Activated CD4-positive, alpha-beta T cell treated with anti-CD3 and anti-CD28 coated beads, Interleukin-2, amount 50 U/mL, for 4 hours (primary cell): ENCODE results near the gene GNG2.

Source experiments
- DNase-seq, 2 experiments: peaks; one replicate each; pipeline ENCODE4 v3.0.0-alpha.2; 2020

Gene GNG2

GRCh38 chr14:52000019-52000582 is 139.7 kb downstream of the GNG2 start:
- DNase-seq, result no peak

- no peak for DNase-seq
Observed at GRCh38 chr14:52000696-52001095, 140.3 kb downstream of the GNG2 start.

- DNase-seq, result no peak
Observed at GRCh38 chr14:52002542-52002941, 142.1 kb downstream of the GNG2 start.

- DNase-seq, result no peak
Observed at GRCh38 chr14:52003324-52003723, 142.9 kb downstream of the GNG2 start.

- no peak for DNase-seq
Observed at GRCh38 chr14:52005625-52006024, 145.2 kb downstream of the GNG2 start.

- DNase-seq, result no peak
Observed at GRCh38 chr14:52006361-52006760, 145.9 kb downstream of the GNG2 start.

- DNase-seq, result no peak
Observed at GRCh38 chr14:52007211-52007610, 146.8 kb downstream of the GNG2 start.

- no peak for DNase-seq
Observed at GRCh38 chr14:52007637-52008036, 147.2 kb downstream of the GNG2 start.

- no peak for DNase-seq
Observed at GRCh38 chr14:52008136-52008535, 147.7 kb downstream of the GNG2 start.

GRCh38 chr14:52010173-52010693 is 149.8 kb downstream of the GNG2 start:
- no peak for DNase-seq

- DNase-seq, result no peak
Observed at GRCh38 chr14:52011523-52011922, 151.1 kb downstream of the GNG2 start.

GRCh38 chr14:52012635-52013034 is 152.2 kb downstream of the GNG2 start:
- DNase-seq, result no peak

- no peak for DNase-seq
Observed at GRCh38 chr14:52013984-52014600, 153.7 kb downstream of the GNG2 start.

- DNase-seq, result no peak
Observed at GRCh38 chr14:52014601-52015267, 154.3 kb downstream of the GNG2 start.

- DNase-seq, result no peak
Observed at GRCh38 chr14:52015411-52016030, 155.1 kb downstream of the GNG2 start.

GRCh38 chr14:52018252-52018651 is 157.8 kb downstream of the GNG2 start:
- no peak for DNase-seq

GRCh38 chr14:52018970-52019369 is 158.6 kb downstream of the GNG2 start:
- DNase-seq, result no peak
